PC-3 (cell line): Measurements from ENCODE around the gene VDAC2. TPM values are rescaled to one million over a fixed set of nuclear protein-coding genes. Genes with fewer than 3 reads are reported as not detected.

ENCODE experiments used
- ATAC-seq: fragments of 200-7000 bp; cut with Tn5 transposase; 2 replicates; pipeline ENCODE4 v1.9.1; 2020; ENCODE audit warnings: mild to moderate bottlenecking, moderate library complexity
- BruUV-seq: library from RNA; stranded (reverse); fragments of 400-500 nt; replicated peaks from 2 replicates; lab custom pipeline; 2021; lab: Mats Ljungman, UMichigan
- CTCF ChIA-PET: fragments of 300-600 bp; sonication (Branson Sonifier 250); formaldehyde crosslinking; loops from one replicate; lab custom pipeline; 2022; ENCODE audit warnings: antibody characterized with exemption; lab: Charles Lee
- POLR2A ChIA-PET: fragments of 300-600 bp; sonication (Branson Sonifier 250); formaldehyde crosslinking; loops from one replicate; lab custom pipeline; 2022; ENCODE audit warnings: antibody characterized with exemption; ENCODE audit not compliant: unreplicated experiment; lab: Charles Lee
- DNase-seq: peaks from one replicate; pipeline ENCODE4 v3.0.0-alpha.2; 2015
- H2AFZ ChIP-seq: fragments of 300-600 bp; sonication (generic); 2 replicates; pipeline ENCODE4 v1.6.0; 2016; ENCODE audit warnings: antibody characterized with exemption, low read length
- H3F3A ChIP-seq: fragments of 300-600 bp; sonication (generic); one replicate; pipeline ENCODE4 v1.6.0; 2017; ENCODE audit warnings: antibody characterized with exemption, low read length, control low read depth, mild to moderate bottlenecking; ENCODE audit not compliant: unreplicated experiment
- H3K27ac ChIP-seq: fragments of 300-600 bp; sonication (generic); 2 replicates; pipeline ENCODE4 v1.5.1; 2016; ENCODE audit warnings: mild to moderate bottlenecking, low read length
- H3K27me3 ChIP-seq: fragments of 300-600 bp; sonication (generic); 2 replicates; pipeline ENCODE4 v1.6.1; 2016; ENCODE audit warnings: low read length, mixed read lengths
- H3K36me3 ChIP-seq: fragments of 300-600 bp; sonication (generic); 2 replicates; pipeline ENCODE4 v1.6.1; 2016; ENCODE audit warnings: low read depth, mixed run types, low read length, mixed read lengths
- H3K4me1 ChIP-seq: fragments of 300-600 bp; sonication (generic); 2 replicates; pipeline ENCODE4 v1.5.1; 2016; ENCODE audit warnings: low read length; ENCODE audit not compliant: insufficient read depth
- H3K4me2 ChIP-seq: fragments of 300-600 bp; sonication (generic); 2 replicates; pipeline ENCODE4 v1.6.0; 2016; ENCODE audit warnings: low read length
- H3K4me3 ChIP-seq: fragments of 300-600 bp; sonication (generic); 2 replicates; pipeline ENCODE4 v1.5.1; 2016; ENCODE audit warnings: mild to moderate bottlenecking, low read length, mixed read lengths
- H3K79me2 ChIP-seq: fragments of 300-600 bp; sonication (generic); 2 replicates; pipeline ENCODE4 v1.6.1; 2017; ENCODE audit warnings: low read length, mixed read lengths
- H3K9ac ChIP-seq: fragments of 300-600 bp; sonication (generic); 2 replicates; pipeline ENCODE4 v1.6.0; 2016; ENCODE audit warnings: mild to moderate bottlenecking, low read length
- H3K9me2 ChIP-seq: fragments of 300-600 bp; sonication (generic); replicated peaks from 2 replicates; pipeline ENCODE4 v1.6.1; 2016; ENCODE audit warnings: mixed run types, low read length, mixed read lengths
- H3K9me3 ChIP-seq: fragments of 300-600 bp; sonication (generic); 2 replicates; pipeline ENCODE4 v1.6.1; 2016; ENCODE audit warnings: low read length, mixed read lengths
- H4K20me1 ChIP-seq: fragments of 300-600 bp; sonication (generic); 2 replicates; pipeline ENCODE4 v1.6.1; 2016; ENCODE audit warnings: low read length, mixed read lengths
- EZH2 ChIP-seq: fragments of 300-600 bp; sonication (generic); IDR thresholded peaks from one replicate; pipeline ENCODE4 v1.6.1; 2017; ENCODE audit warnings: antibody characterized with exemption, mild to moderate bottlenecking, low read length; ENCODE audit not compliant: unreplicated experiment
- EZH2phosphoT487 ChIP-seq: fragments of 300-600 bp; sonication (generic); IDR thresholded peaks from 2 replicates; pipeline ENCODE4 v1.6.1; 2018; ENCODE audit warnings: mild to moderate bottlenecking, antibody characterized with exemption, low read length, borderline replicate concordance
- intact Hi-C: fragments of 100-400 bp; cut with micrococcal nuclease; formaldehyde crosslinking; loops from 2 replicates; pipeline ENCODE4 v1.9.0; 2023
- total RNA-seq: library from RNA; depleted of rRNA; stranded (reverse); fragments of >200 nt; gene quantifications from 2 replicates; pipeline ENCODE4 v1.2.3, GENCODE V29; 2014
- TF ChIP-seq, protein P1 (sequence below): fragments of 300-600 bp; sonication (generic); conservative IDR thresholded peaks from 2 replicates; pipeline ENCODE4 v1.5.1; 2017; ENCODE audit warnings: antibody characterized with exemption, low read depth, mild to moderate bottlenecking, low read length

Gene VDAC2
- total RNA-seq, 1 experiment from 2014 or later, result 542 TPM

GRCh38 chr10:75243426-75243825 lies 32.8 kb downstream of the VDAC2 start:
- ChIA-PET POLR2A (no interaction called here), CTCF (no interaction called here)
- H2AFZ ChIP-seq, result no peak overlapping the region; the same call in 1 of the 2 replicates
- H3K9me2 ChIP-seq, result no peaks in the 10 kb centered on the region
- no peak for TF ChIP-seq EZH2
- TF ChIP-seq EZH2phosphoT487, result no peak
- intact Hi-C loops, result no loop called here
- no peaks in the 10 kb centered on the region for H3K36me3 ChIP-seq
- H4K20me1 ChIP-seq, result no peaks in the 10 kb centered on the region
- no peaks in the 10 kb centered on the region for H3K27me3 ChIP-seq
- ATAC-seq (0 out of 2 replicates have a peak, but pooled peaks have one; percentile 5), DNase-seq (no peak)
- no peak overlapping the region for H3K27ac ChIP-seq
- BruUV-seq, result no TSS peak
- H3K4me3 ChIP-seq, result no peak overlapping the region
- H3K4me1 ChIP-seq, result peaks cover 18% of the 10 kb centered on the region
- H3K9ac ChIP-seq, result no peak overlapping the region
- no peaks in the 10 kb centered on the region for H3F3A ChIP-seq
- no peaks in the 10 kb centered on the region for H3K9me3 ChIP-seq
- H3K4me2 ChIP-seq, result no peak overlapping the region
- H3K79me2 ChIP-seq, result no peaks in the 10 kb centered on the region

DNA sequence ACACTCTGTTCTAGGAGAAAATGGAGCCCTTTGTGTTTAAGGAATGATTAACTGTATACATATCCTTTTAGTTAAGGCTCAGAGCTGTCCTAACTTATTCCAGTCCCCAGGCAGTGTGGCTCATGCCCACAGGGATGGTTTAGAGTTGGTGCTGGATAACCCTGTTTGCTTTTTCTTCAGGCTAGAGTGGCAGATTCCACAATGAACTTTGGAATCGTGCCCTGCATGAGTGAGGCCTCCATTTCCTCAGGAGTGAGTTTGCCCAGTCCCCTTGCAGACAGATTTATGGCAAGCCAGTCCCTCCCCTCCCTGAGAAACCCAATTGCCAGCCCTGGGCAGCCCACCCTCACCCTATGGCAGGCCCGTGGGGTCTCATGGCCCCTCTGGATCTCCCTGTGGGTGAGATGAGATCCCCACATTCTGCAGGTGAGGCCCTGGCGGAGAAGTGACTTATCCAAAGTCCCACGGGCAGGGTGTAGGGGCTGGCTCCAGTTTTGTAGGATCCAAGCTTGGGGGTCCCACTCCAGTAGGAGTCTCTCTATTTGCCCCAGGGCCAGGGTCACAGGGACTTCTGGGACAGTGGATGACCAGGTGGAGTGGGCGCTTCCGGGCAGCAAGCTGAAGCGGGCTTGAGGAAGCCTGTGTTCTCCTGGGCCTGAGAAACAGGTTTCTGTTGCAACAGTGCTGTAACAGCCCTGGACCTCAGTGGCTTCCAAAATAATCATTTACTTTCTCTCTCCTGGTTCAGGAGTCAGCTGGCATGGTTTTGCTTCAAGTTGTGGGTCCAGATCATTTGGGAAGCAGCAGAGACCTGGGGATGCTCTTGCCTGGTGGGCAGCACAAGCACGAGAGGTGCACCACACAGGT lies 34.1 kb downstream of the VDAC2 start:
- no peak overlapping the region for H3K4me3 ChIP-seq
- no peaks in the 10 kb centered on the region for H3K79me2 ChIP-seq
- H3K4me2 ChIP-seq, result no peak overlapping the region; the same call in 1 of the 2 replicates
- no peak overlapping the region for H3K9ac ChIP-seq
- peak overlapping the region; percentile 22 for H2AFZ ChIP-seq
- no peaks in the 10 kb centered on the region for H3K36me3 ChIP-seq
- POLR2A ChIA-PET, result no interaction called here
- DNase-seq (peak; percentile 61), ATAC-seq (no peak; the same call in 1 of the 2 replicates)
- BruUV-seq, result no TSS peak
- CTCF ChIA-PET, result no interaction called here
- no peaks in the 10 kb centered on the region for H3K9me3 ChIP-seq
- H3K27me3 ChIP-seq, result no peaks in the 10 kb centered on the region
- no peak overlapping the region for H3K27ac ChIP-seq
- H3F3A ChIP-seq, result no peaks in the 10 kb centered on the region
- TF ChIP-seq EZH2phosphoT487 (no peak), EZH2 (no peak)
- TF ChIP-seq, protein P1, sequence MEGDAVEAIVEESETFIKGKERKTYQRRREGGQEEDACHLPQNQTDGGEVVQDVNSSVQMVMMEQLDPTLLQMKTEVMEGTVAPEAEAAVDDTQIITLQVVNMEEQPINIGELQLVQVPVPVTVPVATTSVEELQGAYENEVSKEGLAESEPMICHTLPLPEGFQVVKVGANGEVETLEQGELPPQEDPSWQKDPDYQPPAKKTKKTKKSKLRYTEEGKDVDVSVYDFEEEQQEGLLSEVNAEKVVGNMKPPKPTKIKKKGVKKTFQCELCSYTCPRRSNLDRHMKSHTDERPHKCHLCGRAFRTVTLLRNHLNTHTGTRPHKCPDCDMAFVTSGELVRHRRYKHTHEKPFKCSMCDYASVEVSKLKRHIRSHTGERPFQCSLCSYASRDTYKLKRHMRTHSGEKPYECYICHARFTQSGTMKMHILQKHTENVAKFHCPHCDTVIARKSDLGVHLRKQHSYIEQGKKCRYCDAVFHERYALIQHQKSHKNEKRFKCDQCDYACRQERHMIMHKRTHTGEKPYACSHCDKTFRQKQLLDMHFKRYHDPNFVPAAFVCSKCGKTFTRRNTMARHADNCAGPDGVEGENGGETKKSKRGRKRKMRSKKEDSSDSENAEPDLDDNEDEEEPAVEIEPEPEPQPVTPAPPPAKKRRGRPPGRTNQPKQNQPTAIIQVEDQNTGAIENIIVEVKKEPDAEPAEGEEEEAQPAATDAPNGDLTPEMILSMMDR, result no peak
- intact Hi-C loops, result no loop called here
- no peaks in the 10 kb centered on the region for H4K20me1 ChIP-seq
- no peaks in the 10 kb centered on the region for H3K9me2 ChIP-seq
- H3K4me1 ChIP-seq, result peaks cover 18% of the 10 kb centered on the region

GRCh38 chr10:75245354-75246250 lies 35.0 kb downstream of the VDAC2 start:
- intact Hi-C loops, result no loop called here
- ChIA-PET POLR2A (no interaction called here), CTCF (no interaction called here)
- Histone ChIP-seq H3K4me1 (peaks cover 22% of the 10 kb centered on the region), H4K20me1 (no peaks in the 10 kb centered on the region), H3K4me2 (peak overlapping the region; percentile 31), H3K27ac (no peak overlapping the region), H3F3A (no peaks in the 10 kb centered on the region), H3K79me2 (no peaks in the 10 kb centered on the region), H3K9me2 (no peaks in the 10 kb centered on the region), H3K9ac (no peak overlapping the region), H3K9me3 (no peaks in the 10 kb centered on the region), H3K27me3 (no peaks in the 10 kb centered on the region), H3K4me3 (no peak overlapping the region), H3K36me3 (no peaks in the 10 kb centered on the region), H2AFZ (peak overlapping the region; percentile 24; the same call in 1 of the 2 replicates)
- TF ChIP-seq, protein P1, result no peak
- TF ChIP-seq EZH2phosphoT487 (no peak), EZH2 (no peak)
- no TSS peak for BruUV-seq
- ATAC-seq (peak; percentile 40), DNase-seq (peak; percentile 64)
